Tibial artery (tissue), 4 donors: ENCODE measurements around the gene CELF5.

Source experiments
- DNase-seq, 2 donors: peaks; one replicate each; pipeline ENCODE4 v3.0.0-alpha.2; 2019
- H3K27ac ChIP-seq, 2 donors: fragments of 200-600 bp; sonication (generic) in 1 of 2; 1 replicate in 1 of 2; 2 replicates in 1 of 2; pipeline ENCODE4 v1.5.1; 2018 to 2019; ENCODE audit warnings: mild to moderate bottlenecking in 1 of 2
- H3K27me3 ChIP-seq, 2 donors: fragments of 200-600 bp; sonication (generic) in 1 of 2; one replicate each; pipeline versions ENCODE4 v1.5.1 to v1.6.0; 2016 to 2019
- H3K36me3 ChIP-seq, 3 donors: fragments of 200-600 bp; sonication (generic) in 2 of 3; one replicate each; pipeline ENCODE4 v1.5.1; 2016 to 2019; ENCODE audit warnings: mild to moderate bottlenecking in 2 of 3
- H3K4me1 ChIP-seq, 4 donors: fragments of 200-600 bp; sonication (generic) in 2 of 4; 1 replicate in 3 of 4; 2 replicates in 1 of 4; pipeline ENCODE4 v1.5.1; 2016 to 2019
- H3K4me3 ChIP-seq, 2 donors: fragments of 200-600 bp; sonication (generic) in 1 of 2; 1 replicate in 1 of 2; 2 replicates in 1 of 2; pipeline ENCODE4 v1.5.1; 2018 to 2019; ENCODE audit warnings: mild to moderate bottlenecking in 2 of 2
- H3K9me3 ChIP-seq, 3 donors: fragments of 200-600 bp; sonication (generic) in 1 of 3; one replicate each; pipeline ENCODE4 v1.5.1; 2016 to 2019
- intact Hi-C: fragments of 100-400 bp; cut with DNase I; formaldehyde crosslinking; loops from one replicate; pipeline ENCODE4 v1.15.0; 2023; ENCODE audit warnings: low total_unique reads
- TF ChIP-seq, protein P1 (sequence below), 2 experiments: fragments of 200-600 bp in 1 of 2; fragments of 450-650 bp in 1 of 2; IDR thresholded peaks; one replicate each; pipeline ENCODE4 v1.5.1; 2017 to 2019; ENCODE audit warnings: antibody characterized with exemption in 2 of 2, mild to moderate bottlenecking in 1 of 2, moderate library complexity in 1 of 2

CELF5 gene

GRCh38 chr19:3208317-3209207 is 15.9 kb upstream of the CELF5 start:
- Histone ChIP-seq H3K4me3 (no peak overlapping the region), H3K9me3 (no peaks in the 10 kb centered on the region), H3K27me3 (no peaks in the 10 kb centered on the region), H3K27ac (no peak overlapping the region), H3K4me1 (no peaks in the 10 kb centered on the region), H3K36me3 (peaks cover 40 to 61% (median 48%) of the 10 kb centered on the region in 3 donors)
- TF ChIP-seq, protein P1, sequence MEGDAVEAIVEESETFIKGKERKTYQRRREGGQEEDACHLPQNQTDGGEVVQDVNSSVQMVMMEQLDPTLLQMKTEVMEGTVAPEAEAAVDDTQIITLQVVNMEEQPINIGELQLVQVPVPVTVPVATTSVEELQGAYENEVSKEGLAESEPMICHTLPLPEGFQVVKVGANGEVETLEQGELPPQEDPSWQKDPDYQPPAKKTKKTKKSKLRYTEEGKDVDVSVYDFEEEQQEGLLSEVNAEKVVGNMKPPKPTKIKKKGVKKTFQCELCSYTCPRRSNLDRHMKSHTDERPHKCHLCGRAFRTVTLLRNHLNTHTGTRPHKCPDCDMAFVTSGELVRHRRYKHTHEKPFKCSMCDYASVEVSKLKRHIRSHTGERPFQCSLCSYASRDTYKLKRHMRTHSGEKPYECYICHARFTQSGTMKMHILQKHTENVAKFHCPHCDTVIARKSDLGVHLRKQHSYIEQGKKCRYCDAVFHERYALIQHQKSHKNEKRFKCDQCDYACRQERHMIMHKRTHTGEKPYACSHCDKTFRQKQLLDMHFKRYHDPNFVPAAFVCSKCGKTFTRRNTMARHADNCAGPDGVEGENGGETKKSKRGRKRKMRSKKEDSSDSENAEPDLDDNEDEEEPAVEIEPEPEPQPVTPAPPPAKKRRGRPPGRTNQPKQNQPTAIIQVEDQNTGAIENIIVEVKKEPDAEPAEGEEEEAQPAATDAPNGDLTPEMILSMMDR (IDR thresholded peaks at IDR 0.05), result no peak
- intact Hi-C loops, result no loop called here
- no peak for DNase-seq

DNA sequence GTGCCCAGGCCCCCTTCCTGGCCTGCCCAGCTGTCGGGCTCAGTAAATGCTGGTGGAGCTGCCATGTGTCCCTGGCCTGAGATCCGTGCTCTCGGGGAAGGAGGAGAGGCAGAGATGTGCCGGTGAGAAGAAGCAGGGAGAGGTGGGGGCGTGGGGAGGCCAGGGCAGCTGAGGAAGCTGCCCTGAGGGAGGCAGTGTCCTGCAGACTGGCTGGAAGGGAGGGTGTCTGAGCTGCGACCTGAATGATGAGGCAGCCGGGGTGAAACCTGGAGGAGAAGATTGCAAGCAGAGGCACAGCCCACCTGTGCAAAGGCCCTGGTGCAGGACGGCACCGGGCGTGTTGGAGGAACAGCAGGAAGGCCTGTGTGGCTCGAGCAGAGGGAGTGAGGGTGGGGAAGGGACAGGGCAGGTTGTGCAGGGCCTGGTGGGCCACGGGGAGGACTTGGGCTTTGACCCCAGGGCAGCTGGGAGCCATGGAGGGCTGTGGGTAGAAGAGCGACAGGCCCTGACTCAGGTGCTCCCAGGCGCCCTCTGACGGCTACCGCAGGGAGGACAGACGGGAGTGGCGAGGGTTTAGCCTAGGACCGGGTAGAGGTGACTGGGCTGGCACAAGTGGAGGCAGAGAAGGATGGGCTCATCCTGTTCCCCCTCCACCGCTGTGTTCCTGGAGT is 14.0 kb upstream of the CELF5 start:
- Histone ChIP-seq H3K4me1 (no peaks in the 10 kb centered on the region), H3K4me3 (no peak overlapping the region), H3K9me3 (no peaks in the 10 kb centered on the region), H3K27me3 (no peaks in the 10 kb centered on the region), H3K36me3 (peaks cover 23 to 42% (median 30%) of the 10 kb centered on the region in 3 donors), H3K27ac (no peak overlapping the region)
- intact Hi-C loops, result no loop called here
- TF ChIP-seq, protein P1 (IDR thresholded peaks at IDR 0.05), result peak; percentile 39 to 52
- DNase-seq, result peak in 1 of 2 donors; percentile 40

DNA sequence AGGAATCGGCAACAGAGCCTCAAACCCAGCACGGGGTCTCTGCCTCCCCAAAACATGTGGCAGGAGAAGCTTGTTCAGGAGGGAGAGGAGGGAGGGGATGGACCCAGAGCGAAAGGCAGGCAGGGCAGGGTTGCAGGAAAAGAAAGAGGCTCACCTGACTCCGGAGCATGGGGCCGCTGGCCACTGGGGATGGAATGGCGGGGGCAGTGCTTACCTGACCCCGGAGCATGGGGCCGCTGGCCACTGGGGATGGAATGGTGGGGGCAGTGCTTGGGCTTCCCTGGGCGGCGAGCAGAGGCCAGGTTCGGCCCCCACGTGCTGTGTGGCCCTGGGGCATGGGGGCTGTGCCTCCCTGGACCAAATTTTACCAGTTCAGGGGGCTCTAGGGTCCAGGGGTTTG is 13.3 kb upstream of the CELF5 start:
- H3K4me1 ChIP-seq, result no peaks in the 10 kb centered on the region

GRCh38 chr19:3213159-3213558 is 11.3 kb upstream of the CELF5 start:
- Histone ChIP-seq H3K9me3 (no peaks in the 10 kb centered on the region), H3K4me1 (no peaks in the 10 kb centered on the region), H3K4me3 (no peak overlapping the region), H3K27me3 (no peaks in the 10 kb centered on the region), H3K36me3 (peaks cover 0 to 15% (median 4%) of the 10 kb centered on the region in 3 donors), H3K27ac (no peak overlapping the region)
- intact Hi-C loops, result no loop called here
- DNase-seq, result no peak
- TF ChIP-seq, protein P1 (IDR thresholded peaks at IDR 0.05), result no peak

More for the DNA sequence above, 13.3 kb upstream of the CELF5 start:
- Histone ChIP-seq H3K4me3 (no peak overlapping the region), H3K9me3 (no peaks in the 10 kb centered on the region), H3K27me3 (no peaks in the 10 kb centered on the region), H3K27ac (no peak overlapping the region), H3K36me3 (peaks cover 16 to 35% (median 24%) of the 10 kb centered on the region in 3 donors)
- intact Hi-C loops, result no loop called here
- TF ChIP-seq, protein P1 (IDR thresholded peaks at IDR 0.05), result no peak
- DNase-seq, result no peak

DNA sequence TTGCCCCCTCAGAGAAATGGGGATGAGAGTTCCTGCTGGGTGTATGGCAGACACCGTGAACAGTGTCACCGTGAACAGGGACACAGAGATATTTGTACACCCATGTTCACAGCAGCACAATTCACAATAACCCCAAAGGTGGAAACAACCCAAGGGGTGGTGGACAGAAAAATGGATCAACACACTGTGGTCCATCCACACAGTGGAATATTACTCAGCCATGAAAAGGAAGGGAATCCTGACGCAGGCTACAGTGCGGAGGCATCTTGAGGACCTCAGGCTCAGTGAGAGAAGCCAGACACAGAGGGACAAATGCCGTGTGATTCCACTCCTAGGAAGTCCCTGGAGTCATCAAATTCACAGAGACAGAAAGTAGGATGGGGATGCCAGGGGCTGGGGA is 7.6 kb upstream of the CELF5 start:
- no peaks in the 10 kb centered on the region for H3K9me3 ChIP-seq
- TF ChIP-seq, protein P1 (IDR thresholded peaks at IDR 0.05), result no peak
- peaks cover 0 to 19% of the 10 kb centered on the region in 2 donors for H3K27me3 ChIP-seq
- H3K4me3 ChIP-seq, result no peak overlapping the region
- H3K36me3 ChIP-seq, result no peaks in the 10 kb centered on the region
- H3K4me1 ChIP-seq, result no peaks in the 10 kb centered on the region
- DNase-seq, result no peak
- H3K27ac ChIP-seq, result no peak overlapping the region
- intact Hi-C loops, result no loop called here
